IPS-20b (cell line): ENCODE results near the gene NT5M.

Experiments
- H3K27ac ChIP-seq: one replicate; pipeline ENCODE4 v1.5.1; 2013; ENCODE audit warnings: low read length
- H3K27me3 ChIP-seq: 2 replicates; pipeline ENCODE4 v1.6.1; 2013; ENCODE audit warnings: mild to moderate bottlenecking, low read length, inconsistent platforms; ENCODE audit not compliant: insufficient read depth
- H3K36me3 ChIP-seq: 2 replicates; pipeline ENCODE4 v1.6.1; 2013; ENCODE audit warnings: low read depth, mild to moderate bottlenecking, inconsistent platforms, low read length, moderate library complexity; ENCODE audit not compliant: insufficient read depth
- H3K4me1 ChIP-seq: 2 replicates; pipeline ENCODE4 v1.6.1; 2013; ENCODE audit warnings: mild to moderate bottlenecking, control low read depth, inconsistent platforms, low read length, moderate library complexity; ENCODE audit not compliant: insufficient read depth
- H3K4me3 ChIP-seq: 2 replicates; pipeline ENCODE4 v1.5.1; 2013; ENCODE audit warnings: mild to moderate bottlenecking, low read length, inconsistent platforms
- H3K9ac ChIP-seq: 2 replicates; pipeline ENCODE4 v1.6.1; 2013; ENCODE audit warnings: low read depth, mild to moderate bottlenecking, inconsistent platforms, low read length, moderate library complexity
- H3K9me3 ChIP-seq: 2 replicates; pipeline ENCODE4 v1.6.1; 2013; ENCODE audit warnings: mild to moderate bottlenecking, low read depth, low read length, inconsistent platforms; ENCODE audit not compliant: insufficient read depth

The NT5M gene

DNA sequence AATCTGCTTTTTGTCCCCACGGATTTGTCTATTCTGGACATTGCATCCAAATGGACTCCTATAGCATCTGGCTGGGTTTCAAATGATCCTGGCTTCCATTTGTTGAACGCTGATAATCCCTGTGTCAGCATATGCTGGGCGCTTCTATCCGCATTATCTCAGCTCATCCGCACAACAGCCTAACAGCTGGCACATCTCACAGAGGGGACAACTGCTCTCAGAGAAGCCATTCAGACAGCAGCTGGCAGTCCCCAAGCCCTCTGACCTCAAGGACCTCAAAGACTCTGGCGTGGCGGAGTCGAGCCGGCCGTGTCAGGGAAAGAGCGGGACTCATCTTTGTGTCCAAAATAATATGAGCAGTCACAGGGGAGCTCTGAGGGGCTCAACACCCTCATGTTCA, 82.3 kb downstream of the NT5M start:
- H3K9ac ChIP-seq: no peak overlapping the region
- no peaks in the 10 kb centered on the region for H3K27me3 ChIP-seq
- no peaks in the 10 kb centered on the region for H3K4me1 ChIP-seq
- H3K4me3 ChIP-seq: no peak overlapping the region
- H3K9me3 ChIP-seq: no peaks in the 10 kb centered on the region
- no peak overlapping the region for H3K27ac ChIP-seq
- no peaks in the 10 kb centered on the region for H3K36me3 ChIP-seq

DNA sequence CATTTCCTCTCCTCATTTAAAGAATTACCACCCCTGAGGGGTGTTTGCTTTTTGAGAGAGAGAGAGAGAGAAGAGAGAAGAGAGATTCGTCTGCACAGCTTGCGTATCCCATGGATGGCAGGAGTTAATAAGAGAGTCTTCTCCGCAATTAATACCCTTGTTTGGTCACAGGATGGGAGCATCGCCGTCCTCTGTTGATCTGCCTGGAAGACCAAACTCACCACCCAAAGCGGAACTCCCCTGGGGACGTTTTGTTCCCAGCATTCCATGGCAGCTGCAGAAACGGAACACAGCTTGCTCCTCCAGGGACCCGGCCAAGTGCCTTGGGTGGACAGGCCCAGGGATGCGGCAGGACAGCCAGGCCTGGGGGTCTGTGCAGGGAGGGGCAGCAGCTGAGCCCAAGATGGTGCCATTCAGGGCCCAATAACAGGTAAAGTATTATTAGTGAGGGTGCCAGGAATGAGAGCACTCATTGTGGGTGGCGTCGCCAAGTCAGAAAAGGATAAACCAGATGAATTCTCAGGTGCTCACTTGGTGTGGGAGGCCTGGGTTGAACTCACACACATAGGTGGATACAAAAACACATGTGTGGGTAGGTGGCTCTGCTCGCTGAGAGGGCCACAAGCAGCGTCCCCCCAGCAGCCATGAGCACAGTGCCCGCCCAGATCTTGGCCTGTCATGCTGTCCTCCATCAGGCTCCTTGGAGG, 83.1 kb downstream of the NT5M start:
- H3K4me1 ChIP-seq: no peaks in the 10 kb centered on the region
- no peak overlapping the region for H3K4me3 ChIP-seq
- no peak overlapping the region for H3K27ac ChIP-seq
- no peaks in the 10 kb centered on the region for H3K9me3 ChIP-seq
- H3K27me3 ChIP-seq: no peaks in the 10 kb centered on the region
- H3K36me3 ChIP-seq: no peaks in the 10 kb centered on the region
- no peak overlapping the region for H3K9ac ChIP-seq

DNA sequence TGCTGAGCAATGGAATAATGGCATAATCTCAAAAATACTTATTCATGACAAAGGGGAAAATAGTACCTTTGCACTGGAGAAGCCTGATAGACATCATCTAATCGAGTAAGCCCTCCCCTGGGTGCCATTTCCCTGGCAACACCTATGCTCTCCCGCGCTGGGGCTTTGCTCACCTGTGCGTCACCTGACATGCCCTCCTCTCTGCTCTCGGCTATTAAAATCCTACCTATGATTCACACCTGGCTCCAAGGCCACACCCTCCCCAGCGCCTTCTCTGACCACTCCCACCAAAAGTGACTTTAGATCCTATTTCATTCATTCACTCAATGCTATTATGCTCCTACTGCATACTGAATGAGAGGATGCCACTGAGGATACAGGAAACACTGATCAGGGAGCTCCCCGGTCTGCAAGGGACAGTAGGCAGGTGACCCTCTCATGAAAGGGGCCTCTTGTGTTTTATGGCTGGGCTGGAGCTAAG, 83.9 kb downstream of the NT5M start:
- no peak overlapping the region for H3K9ac ChIP-seq
- no peaks in the 10 kb centered on the region for H3K4me1 ChIP-seq
- no peaks in the 10 kb centered on the region for H3K36me3 ChIP-seq
- H3K27me3 ChIP-seq: no peaks in the 10 kb centered on the region
- no peak overlapping the region for H3K27ac ChIP-seq
- H3K4me3 ChIP-seq: no peak overlapping the region
- no peaks in the 10 kb centered on the region for H3K9me3 ChIP-seq

DNA sequence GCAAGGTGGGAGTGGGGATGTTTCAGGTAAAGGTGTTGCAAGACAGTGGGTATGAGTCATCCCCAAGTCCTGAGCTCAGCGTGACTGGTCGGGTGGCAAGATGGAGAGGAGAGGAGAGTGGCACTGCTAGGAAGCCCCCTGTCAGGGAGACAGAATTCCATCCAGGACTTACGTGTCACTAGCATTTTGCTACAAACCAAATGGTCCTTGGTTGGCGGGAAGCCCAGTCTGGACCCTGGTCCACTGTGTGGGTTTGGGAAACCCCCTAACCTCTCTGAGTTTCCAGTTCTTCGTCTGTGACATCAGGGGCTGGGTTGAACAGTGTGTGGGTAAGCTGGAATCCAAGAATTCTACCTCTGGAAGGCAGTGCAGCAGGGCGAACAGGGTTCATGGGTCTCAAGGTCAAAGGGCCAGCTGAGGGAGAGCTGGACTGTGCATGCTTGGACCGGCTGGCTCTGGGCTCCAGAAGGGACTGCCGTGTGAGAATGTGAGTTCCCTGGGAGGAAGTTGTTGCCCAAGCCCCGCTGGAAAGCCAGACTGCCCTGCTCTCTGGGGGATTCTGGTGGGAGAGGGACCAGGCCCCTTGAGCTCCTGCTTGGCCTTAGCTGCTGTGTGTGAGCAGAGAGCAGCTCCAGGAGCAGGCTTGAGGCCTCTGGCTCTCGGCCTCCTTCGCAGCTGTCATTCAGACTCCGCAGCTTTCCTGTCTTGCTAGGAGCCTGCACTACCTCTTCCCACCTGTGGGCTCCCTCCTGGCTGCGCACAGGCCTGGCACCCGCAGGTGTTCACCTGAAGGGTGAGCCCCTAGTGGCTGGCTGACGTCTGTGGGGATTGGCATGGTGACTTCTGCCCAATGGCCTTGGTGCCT, 84.6 kb downstream of the NT5M start:
- H3K27me3 ChIP-seq: no peaks in the 10 kb centered on the region
- no peak overlapping the region for H3K9ac ChIP-seq
- H3K4me3 ChIP-seq: no peak overlapping the region
- H3K36me3 ChIP-seq: no peaks in the 10 kb centered on the region
- H3K9me3 ChIP-seq: no peaks in the 10 kb centered on the region
- no peaks in the 10 kb centered on the region for H3K4me1 ChIP-seq
- H3K27ac ChIP-seq: no peak overlapping the region

DNA sequence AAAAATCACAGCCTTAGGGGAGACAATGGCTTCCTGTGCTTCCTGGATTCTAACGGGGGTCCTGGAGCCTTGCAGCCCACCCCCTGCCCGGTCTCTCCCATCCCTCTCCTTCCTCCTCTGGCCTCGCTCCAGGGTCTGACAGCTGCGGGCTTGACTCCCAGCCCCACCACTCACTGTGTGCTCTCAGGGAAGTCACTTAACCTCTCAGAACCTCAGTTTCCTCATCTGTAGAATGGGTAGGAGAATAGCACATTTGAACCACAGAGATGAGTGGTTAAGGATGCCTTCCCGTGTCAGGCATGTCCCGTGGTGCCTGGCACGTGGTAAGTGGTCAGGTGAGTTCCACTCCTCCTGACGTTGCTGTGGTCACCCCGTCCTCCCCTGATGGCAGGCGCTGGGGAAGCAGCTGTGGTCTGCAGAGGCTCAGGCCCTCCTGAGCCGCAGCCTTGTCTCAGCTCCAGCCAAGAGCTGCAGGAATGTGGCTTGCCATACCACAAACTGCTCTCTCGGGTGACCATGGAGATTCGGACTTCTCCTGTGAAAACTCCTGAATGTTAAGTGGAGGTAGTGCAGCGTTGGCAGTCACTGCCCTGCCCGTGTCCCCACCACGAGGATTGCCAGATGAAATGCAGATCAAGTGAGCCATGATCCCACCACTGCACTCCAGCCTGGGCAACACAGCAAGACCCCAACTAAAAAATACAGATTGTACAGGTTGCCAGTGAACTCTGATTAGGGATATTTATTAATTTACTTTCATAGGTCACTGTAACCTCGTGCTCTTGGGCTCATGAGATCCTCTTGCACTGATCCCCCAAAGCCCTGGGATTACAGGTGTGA, 85.7 kb downstream of the NT5M start:
- H3K9me3 ChIP-seq: no peaks in the 10 kb centered on the region
- H3K4me3 ChIP-seq: no peak overlapping the region
- H3K36me3 ChIP-seq: no peaks in the 10 kb centered on the region
- H3K27me3 ChIP-seq: no peaks in the 10 kb centered on the region
- H3K27ac ChIP-seq: no peak overlapping the region
- H3K9ac ChIP-seq: no peak overlapping the region
- H3K4me1 ChIP-seq: no peaks in the 10 kb centered on the region

DNA sequence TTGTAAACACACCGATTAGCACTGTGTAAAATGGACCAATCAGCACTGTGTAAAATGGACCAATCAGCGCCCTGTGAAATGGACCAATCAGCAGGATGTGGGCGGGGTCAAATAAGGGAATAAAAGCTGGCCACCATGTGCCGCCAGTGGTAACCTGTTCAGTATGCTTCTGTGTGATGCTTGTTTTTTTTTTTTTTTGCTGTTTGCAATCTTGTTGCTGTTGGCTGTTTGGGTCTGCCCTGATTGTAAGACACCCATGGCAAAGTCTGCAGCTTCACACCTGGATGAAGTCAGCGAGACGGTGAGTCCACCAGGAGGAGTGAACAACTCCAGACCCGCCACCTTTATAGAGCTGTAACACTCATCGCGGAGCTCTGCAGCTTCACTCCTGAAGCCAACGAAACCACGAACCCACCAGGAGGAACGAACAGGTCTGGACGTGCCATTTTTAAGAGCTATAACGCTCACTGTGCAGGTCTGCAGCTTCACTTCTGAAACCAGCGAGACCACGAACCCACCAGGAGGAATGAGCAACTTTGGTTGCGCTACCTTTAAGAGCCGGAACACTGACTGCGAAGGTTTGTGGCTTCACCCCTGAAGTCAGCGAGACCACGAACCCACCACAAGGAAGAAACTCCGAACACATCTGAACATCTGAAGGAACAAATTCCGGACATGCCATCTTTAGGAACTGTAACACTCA, 88.6 kb downstream of the NT5M start:
- no peaks in the 10 kb centered on the region for H3K36me3 ChIP-seq
- H3K27ac ChIP-seq: no peak overlapping the region
- no peaks in the 10 kb centered on the region for H3K27me3 ChIP-seq
- no peak overlapping the region for H3K9ac ChIP-seq
- H3K4me3 ChIP-seq: no peak overlapping the region
- no peaks in the 10 kb centered on the region for H3K9me3 ChIP-seq
- no peaks in the 10 kb centered on the region for H3K4me1 ChIP-seq

DNA sequence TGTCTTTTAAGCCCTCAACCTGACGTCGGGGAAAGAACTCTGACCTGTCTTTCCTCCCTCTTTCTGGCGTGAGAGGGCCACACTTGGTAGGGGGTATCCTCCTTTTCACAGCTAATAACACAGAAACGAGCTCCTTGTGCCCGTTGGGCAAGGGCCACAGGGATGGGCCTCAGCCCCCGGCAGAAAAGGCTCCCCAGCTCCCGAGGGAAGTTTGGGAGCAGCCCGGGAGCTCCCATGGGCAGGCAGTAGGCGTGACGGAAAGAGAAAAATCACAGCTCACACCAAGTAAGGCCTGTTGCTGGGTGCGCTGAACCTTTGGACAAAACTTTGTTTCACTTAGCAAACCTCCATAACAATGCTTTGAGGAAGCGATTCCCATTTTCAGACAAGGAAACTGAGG, 90.8 kb downstream of the NT5M start:
- Histone ChIP-seq H3K27me3 (no peaks in the 10 kb centered on the region), H3K4me3 (no peak overlapping the region), H3K9me3 (no peaks in the 10 kb centered on the region), H3K36me3 (no peaks in the 10 kb centered on the region), H3K4me1 (no peaks in the 10 kb centered on the region), H3K9ac (no peak overlapping the region), H3K27ac (no peak overlapping the region)

DNA sequence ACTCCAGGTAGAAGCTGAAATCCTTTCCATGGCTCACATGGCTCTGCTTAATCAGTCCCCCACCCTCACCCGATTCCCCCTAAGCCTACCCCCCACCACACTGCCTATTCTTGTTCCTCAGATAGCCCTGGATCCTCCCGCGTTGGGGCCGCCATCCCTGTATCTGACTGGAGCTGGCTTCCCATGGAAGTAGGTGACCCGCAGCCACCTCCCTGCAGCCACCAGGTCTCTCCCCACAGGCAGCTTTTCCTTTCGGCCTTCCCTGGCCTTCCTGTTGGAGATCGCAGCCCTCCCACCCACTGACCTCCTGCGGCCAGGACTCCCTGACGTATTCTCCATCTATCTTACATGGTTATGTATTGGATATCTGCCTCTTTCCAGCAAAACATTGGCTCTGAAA, 91.3 kb downstream of the NT5M start:
- H3K9ac ChIP-seq: no peak overlapping the region
- no peaks in the 10 kb centered on the region for H3K9me3 ChIP-seq
- H3K27ac ChIP-seq: no peak overlapping the region
- no peaks in the 10 kb centered on the region for H3K36me3 ChIP-seq
- no peak overlapping the region for H3K4me3 ChIP-seq
- H3K4me1 ChIP-seq: no peaks in the 10 kb centered on the region
- no peaks in the 10 kb centered on the region for H3K27me3 ChIP-seq

DNA sequence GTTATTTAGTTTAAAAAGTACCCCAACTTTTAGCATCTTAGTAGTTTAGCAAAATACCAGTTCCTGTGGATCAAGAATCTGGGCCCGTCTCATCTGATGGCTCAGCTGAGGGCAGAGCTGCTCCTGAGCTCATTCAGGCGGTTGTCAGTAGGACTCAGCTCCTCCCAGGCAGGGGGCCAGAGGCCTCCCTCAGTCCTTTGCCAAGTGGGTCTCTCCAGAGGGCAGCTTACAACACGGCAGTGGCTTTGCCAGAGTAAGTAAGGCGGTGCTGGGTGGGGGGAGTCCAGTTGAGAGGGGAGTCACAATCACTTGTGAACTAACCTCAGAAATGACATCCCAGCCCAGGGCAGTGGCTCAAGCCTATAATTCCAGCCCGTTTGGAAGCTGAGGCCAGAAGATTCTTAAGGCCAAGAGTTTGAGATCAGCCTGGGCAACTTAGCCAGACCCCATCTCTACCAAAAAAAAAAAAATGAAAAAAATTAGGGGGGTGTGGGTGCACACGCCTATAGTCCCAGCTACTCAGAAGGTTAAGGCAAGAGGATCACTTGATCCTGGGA, 92.2 kb downstream of the NT5M start:
- Histone ChIP-seq H3K27ac (no peak overlapping the region), H3K9me3 (no peaks in the 10 kb centered on the region)

DNA sequence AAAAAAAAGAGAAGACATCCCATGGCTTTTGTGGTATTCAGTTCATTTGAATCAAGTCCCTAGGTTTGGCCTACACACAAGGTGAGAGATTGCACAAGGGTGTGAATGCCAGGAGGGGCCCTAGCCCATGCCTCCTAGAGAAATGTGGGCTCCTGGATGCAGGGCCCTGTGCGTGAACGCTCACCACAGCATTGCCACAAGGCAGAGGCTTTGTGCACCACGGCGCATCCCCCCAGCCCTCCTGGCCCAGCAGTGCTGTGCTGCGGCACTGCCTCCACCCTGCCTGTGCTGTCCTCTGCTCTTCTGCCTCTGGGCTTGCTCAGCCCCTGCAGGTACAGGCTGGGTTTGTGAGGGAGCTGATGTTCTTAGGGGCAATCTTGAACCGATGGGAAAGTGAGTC, 92.7 kb downstream of the NT5M start:
- no peaks in the 10 kb centered on the region for H3K4me1 ChIP-seq
- H3K27ac ChIP-seq: no peak overlapping the region
- H3K27me3 ChIP-seq: no peaks in the 10 kb centered on the region
- H3K9me3 ChIP-seq: no peaks in the 10 kb centered on the region
- no peak overlapping the region for H3K4me3 ChIP-seq
- no peaks in the 10 kb centered on the region for H3K36me3 ChIP-seq
- no peak overlapping the region for H3K9ac ChIP-seq

More for the DNA sequence above, 92.2 kb downstream of the NT5M start:
- Histone ChIP-seq H3K4me1 (no peaks in the 10 kb centered on the region), H3K27me3 (no peaks in the 10 kb centered on the region), H3K9ac (no peak overlapping the region), H3K4me3 (no peak overlapping the region), H3K36me3 (no peaks in the 10 kb centered on the region)
